K562 (cell line): ENCODE results near the gene OGFR. TPM values are rescaled to one million over a fixed set of nuclear protein-coding genes. Genes with fewer than 3 reads are reported as not detected.

Source experiments
- ATAC-seq: fragments of 200-7000 bp; cut with Tn5 transposase; 3 replicates; pipeline ENCODE4 v1.9.1; 2020; ENCODE audit warnings: moderate library complexity
- BruUV-seq: library from RNA; stranded (reverse); fragments of 400-500 nt; replicated peaks from 2 replicates; lab custom pipeline; 2021; lab: Mats Ljungman, UMichigan
- CTCF ChIA-PET: fragments of 300-600 bp; formaldehyde crosslinking; extraction: SDS; loops from one replicate; lab custom pipeline; 2021; ENCODE audit warnings: low intra/inter-chr PET ratio; lab: Yijun Ruan, JAX
- POLR2A ChIA-PET: fragments of 300-600, 350-650 bp; sonication (Branson Sonifier 250); formaldehyde crosslinking; extraction: SDS; loops from one replicate; lab custom pipeline; 2021; ENCODE audit warnings: antibody characterized with exemption, inconsistent platforms; lab: Yijun Ruan, JAX
- DNase-seq, 4 experiments: peaks; one replicate each; pipeline versions ENCODE4 v3.0.0 to v3.0.0-alpha.2; 2011 to 2018; ENCODE audit warnings: low spot score in 3 of 4, mixed read lengths in 3 of 4; ENCODE audit errors: extremely low read depth in 1 of 4
- FAIRE-seq: peaks from 2 replicates; lab custom pipeline; 2011; peaks lifted over from hg19 to GRCh38; lab: Jason Lieb, UNC
- H2AFZ ChIP-seq: 2 replicates; pipeline ENCODE4 v1.6.0; 2011; ENCODE audit warnings: low read depth, low read length, control low read depth, inconsistent platforms
- H3K27ac ChIP-seq: fragments of 200-600 bp; 3 replicates; pipeline ENCODE4 v1.8.0; 2011; ENCODE audit warnings: low read depth, mild to moderate bottlenecking, control low read depth, inconsistent platforms, low read length, moderate library complexity, mixed read lengths; ENCODE audit errors: extremely low read depth
- H3K27me3 ChIP-seq, 2 experiments: fragments of 300-600 bp in 1 of 2; 2 replicates in 1 of 2; 3 replicates in 1 of 2; pipeline versions ENCODE4 v1.6.0 to v1.8.0; 2011; ENCODE audit warnings: inconsistent platforms in 2 of 2, low read length in 2 of 2, mild to moderate bottlenecking in 1 of 2, mixed read lengths in 1 of 2, moderate library complexity in 1 of 2; ENCODE audit not compliant: control insufficient read depth in 2 of 2, insufficient read depth in 2 of 2
- H3K36me3 ChIP-seq: fragments of 300-600 bp; 3 replicates; pipeline ENCODE4 v1.8.0; 2011; ENCODE audit warnings: mild to moderate bottlenecking, low read length, inconsistent platforms; ENCODE audit not compliant: control insufficient read depth, insufficient read depth
- H3K4me1 ChIP-seq, 2 experiments: fragments of 200-600 bp in 1 of 2; replicated peaks in 1 of 2; 2 replicates in 1 of 2; 3 replicates in 1 of 2; pipeline versions ENCODE4 v1.5.1 to v1.8.0; 2011; ENCODE audit warnings: inconsistent platforms in 2 of 2, low read length in 2 of 2, mild to moderate bottlenecking in 1 of 2, mixed read lengths in 1 of 2, moderate library complexity in 1 of 2; ENCODE audit not compliant: control insufficient read depth in 2 of 2, insufficient read depth in 2 of 2
- H3K4me2 ChIP-seq: 2 replicates; pipeline ENCODE4 v1.6.1; 2011; ENCODE audit warnings: low read length, control low read depth, inconsistent platforms, mixed read lengths; ENCODE audit not compliant: insufficient read depth
- H3K4me3 ChIP-seq: fragments of 200-600 bp; sonication (generic), shearing (Covaris generic); 2 replicates; pipeline ENCODE4 v1.5.1; 2016; ENCODE audit warnings: control low read depth, inconsistent platforms
- H3K79me2 ChIP-seq: fragments of 200-600 bp; 3 replicates; pipeline ENCODE4 v1.8.0; 2011; ENCODE audit warnings: low read length, inconsistent platforms; ENCODE audit not compliant: control insufficient read depth, insufficient read depth
- H3K9ac ChIP-seq, 2 experiments: 2 replicates each; pipeline versions ENCODE4 v1.6.0 to v1.6.1; 2011; ENCODE audit warnings: low read depth in 2 of 2, low read length in 2 of 2, control low read depth in 1 of 2, inconsistent platforms in 1 of 2, mild to moderate bottlenecking in 1 of 2, mixed read lengths in 1 of 2; ENCODE audit not compliant: insufficient read depth in 1 of 2
- H3K9me1 ChIP-seq: one replicate; pipeline ENCODE4 v1.6.0; 2011; ENCODE audit warnings: inconsistent platforms, mild to moderate bottlenecking, low read length, moderate library complexity; ENCODE audit not compliant: control insufficient read depth, insufficient read depth
- H3K9me3 ChIP-seq: replicated peaks from 2 replicates; pipeline ENCODE4 v1.5.1; 2011; ENCODE audit warnings: low read depth, low read length, inconsistent platforms; ENCODE audit not compliant: control insufficient read depth, insufficient read depth
- H4K20me1 ChIP-seq: replicated peaks from 2 replicates; pipeline ENCODE4 v1.6.1; 2011; ENCODE audit warnings: low read length, inconsistent platforms, mixed read lengths; ENCODE audit not compliant: control insufficient read depth, insufficient read depth
- POLR2G ChIP-seq: fragments of 200-400 bp; formaldehyde crosslinking; IDR thresholded peaks from 2 replicates; pipeline ENCODE4 v1.6.1; 2017; ENCODE audit warnings: low read depth, mild to moderate bottlenecking, antibody characterized with exemption, low read length, moderate library complexity
- ZBTB7A ChIP-seq: IDR thresholded peaks from 2 replicates; pipeline ENCODE4 v1.6.1; 2011; ENCODE audit warnings: low read depth, mild to moderate bottlenecking, low read length, moderate library complexity, borderline replicate concordance; ENCODE audit not compliant: control insufficient read depth
- ZC3H8 ChIP-seq: fragments of 450-650 bp; IDR thresholded peaks from 2 replicates; pipeline ENCODE4 v1.6.1; 2017
- ZKSCAN1 ChIP-seq: fragments of 150-350 bp; IDR thresholded peaks from 2 replicates; pipeline ENCODE4 v1.6.1; 2016; ENCODE audit warnings: low read depth, low read length
- ZKSCAN3 ChIP-seq: fragments of 250-450 bp; sonication (Bioruptor Pico); IDR thresholded peaks from 2 replicates; pipeline ENCODE4 v1.4.0; 2020
- ZNF121 ChIP-seq: sonication (generic); formaldehyde crosslinking; conservative IDR thresholded peaks from 2 replicates; pipeline ENCODE4 v1.8.0; 2022; ENCODE audit warnings: missing genetic modification reagents
- ZNF324 ChIP-seq: fragments of 250-450 bp; sonication (Bioruptor Pico); IDR thresholded peaks from 2 replicates; pipeline ENCODE4 v1.4.0; 2020; ENCODE audit warnings: mild to moderate bottlenecking
- ZNF354B ChIP-seq: fragments of 250-450 bp; sonication (Bioruptor Pico); IDR thresholded peaks from 2 replicates; pipeline ENCODE4 v1.4.0; 2020
- WGBS: fragments of 100-300 bp; shearing (Covaris generic); methylation state at CpG from one replicate; pipeline ENCODE4 v1.1.6; 2016; ENCODE audit warnings: low coverage, mixed read lengths; ENCODE audit not compliant: insufficient coverage; ENCODE audit errors: missing lambda C conversion rate; 5-methylcytosine and 5-hydroxymethylcytosine counted together
- in situ Hi-C: fragments of 300-500 bp; cut with MboI; formaldehyde crosslinking; loops from 4 replicates; pipeline ENCODE4 v1.15.0; 2018; ENCODE audit warnings: inconsistent platforms, mixed read lengths
- intact Hi-C: fragments of 100-400 bp; cut with micrococcal nuclease; formaldehyde crosslinking; loops from 2 replicates; pipeline ENCODE4 v1.14.2; 2022
- polyA plus RNA-seq, 8 experiments: library from polyadenylated mRNA; depleted of rRNA in 4 of 8; stranded (reverse) in 5 of 8; unstranded in 3 of 8; fragments of >200 nt; fragmentation: Nextera tagmentation in 2 of 8; fragmentation: Illumina TruSeq in 1 of 8; extraction: Ambion mirVana in 2 of 8; extraction: Trizol in 1 of 8; gene quantifications; 2 replicates each; pipeline versions ENCODE4 v1.2.1 to v1.2.3, GENCODE V29; 2011 to 2014; ENCODE audit warnings: inconsistent platforms in 1 of 8, missing spikeins in 1 of 8
- total RNA-seq, 7 experiments: library from RNA; depleted of rRNA in 6 of 7; stranded (reverse); fragments of >200 nt in 6 of 7; fragmentation: Illumina TruSeq in 2 of 7; extraction: Trizol in 2 of 7; gene quantifications; 2 replicates each; pipeline versions ENCODE4 v1.2.1 to v1.2.3, GENCODE V29; 2011 to 2021; ENCODE audit warnings: low replicate concordance in 1 of 7
- TF ChIP-seq, protein P1 (sequence below), 2 experiments: fragments of 450-650 bp in 1 of 2; sonication (generic) in 1 of 2; formaldehyde crosslinking; conservative IDR thresholded peaks; 2 replicates each; pipeline versions ENCODE4 v1.4.0 to v1.8.1; 2020 to 2022; ENCODE audit warnings: mild to moderate bottlenecking in 1 of 2, missing genetic modification reagents in 1 of 2

The OGFR gene
- total and polyA plus RNA-seq, 9 of the 15 experiments (the other 6 are each of a cell fraction or from before 2014, with no cell fraction given) = 0.39 to 56.3 (median 17.5) TPM

DNA sequence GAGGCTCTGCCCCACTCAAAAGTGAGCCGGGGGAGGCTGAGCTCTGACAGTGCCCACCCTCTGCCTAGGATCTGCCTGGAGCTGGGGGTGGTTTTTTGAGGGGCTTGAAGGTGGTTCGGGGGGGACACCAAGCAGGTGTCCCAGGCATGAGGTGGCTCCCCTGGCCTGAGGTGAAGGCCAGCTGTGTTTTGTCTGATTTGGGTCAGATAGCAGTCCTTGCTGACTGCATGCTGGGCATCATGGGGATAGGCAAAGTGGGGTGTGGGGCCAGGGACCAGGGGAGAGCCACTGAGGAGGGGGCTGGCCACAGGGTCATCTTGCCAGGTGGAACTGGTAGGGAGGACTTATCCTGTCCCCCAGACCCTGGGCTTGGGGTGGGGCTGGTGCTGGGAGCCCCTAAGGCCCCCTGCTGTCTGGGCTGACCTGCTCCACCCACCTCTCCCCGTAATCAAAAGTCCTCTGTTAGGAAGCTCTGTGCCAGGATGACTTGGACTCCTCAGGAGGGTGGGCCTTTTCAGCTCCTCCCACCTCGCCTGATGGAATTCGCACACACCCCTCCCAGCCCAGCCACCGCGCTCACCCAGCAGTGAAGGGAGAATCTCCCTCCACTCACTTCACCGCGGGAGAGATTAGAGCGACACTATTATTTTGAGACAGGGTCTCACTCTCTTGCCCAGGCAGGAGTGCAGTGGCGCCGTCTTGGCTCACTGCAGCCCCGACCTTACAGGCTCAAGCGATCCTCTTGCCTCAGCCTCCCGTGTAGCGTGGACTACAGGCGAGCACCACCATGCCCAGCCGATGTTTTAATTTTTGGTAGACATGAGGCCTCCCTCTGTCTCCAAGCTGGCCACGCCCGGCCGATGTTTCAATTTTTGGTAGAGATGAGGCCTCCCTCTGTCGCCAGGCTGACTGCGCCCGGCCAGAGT, 10.7 kb downstream of the OGFR start:
- no peaks in the 10 kb centered on the region for H3K9me3 ChIP-seq
- H3K9ac ChIP-seq = 0 out of 4 replicates have a peak overlapping the region, but pooled peaks of 1 of the 2 experiments have one; percentile 41
- CTCF ChIA-PET = no interaction called here
- peak; percentile 45 to 60 (median 54) for DNase-seq
- TF ChIP-seq ZNF354B (no peak), ZC3H8 (no peak), ZKSCAN1 (no peak), ZBTB7A (peak; percentile 42; the same call in 1 of the 2 replicates), POLR2G (peak; percentile 47), ZKSCAN3 (CRISPR knock-in tag) (no peak), ZNF324 (CRISPR knock-in tag) (no peak), ZNF121 (CRISPR knock-in tag) (peak; percentile 68)
- TF ChIP-seq, protein P1, sequence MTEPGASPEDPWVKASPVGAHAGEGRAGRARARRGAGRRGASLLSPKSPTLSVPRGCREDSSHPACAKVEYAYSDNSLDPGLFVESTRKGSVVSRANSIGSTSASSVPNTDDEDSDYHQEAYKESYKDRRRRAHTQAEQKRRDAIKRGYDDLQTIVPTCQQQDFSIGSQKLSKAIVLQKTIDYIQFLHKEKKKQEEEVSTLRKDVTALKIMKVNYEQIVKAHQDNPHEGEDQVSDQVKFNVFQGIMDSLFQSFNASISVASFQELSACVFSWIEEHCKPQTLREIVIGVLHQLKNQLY (CRISPR knock-in tag; conservative IDR thresholded peaks at IDR 0.05) = no peak
- TF ChIP-seq, all 486 proteins: peak for 3
- no peak overlapping the region for H3K4me3 ChIP-seq
- H3K27me3 ChIP-seq = peaks cover 0 to 10% of the 10 kb centered on the region in 2 experiments; a peak in 3 of 5 replicates
- H3K4me2 ChIP-seq = no peak overlapping the region; the same call in 1 of the 2 replicates
- H4K20me1 ChIP-seq = peaks cover 6% of the 10 kb centered on the region
- no peaks in the 10 kb centered on the region for H3K9me1 ChIP-seq
- no peak overlapping the region for H3K27ac ChIP-seq
- 35% methylated on average over 23 of the region's 24 CpGs for WGBS
- H3K36me3 ChIP-seq = peaks cover 23% of the 10 kb centered on the region; the same call in 2 of the 3 replicates
- POLR2A ChIA-PET = interaction anchor here (0.6 to 1.1 kb wide), 3 partner anchors 19 to 181 kb away, joined by 3 read pairs; partner anchors contain the start of gene MRGBP
- no TSS peak for BruUV-seq
- FAIRE-seq (peak; percentile 52), ATAC-seq (peak; percentile 59)
- H3K4me1 ChIP-seq = peaks cover 3 to 82% of the 10 kb centered on the region in 2 experiments; a peak in 3 of 5 replicates
- no peaks in the 10 kb centered on the region for H3K79me2 ChIP-seq
- intact Hi-C loops (no loop called here), in situ Hi-C loops (no loop called here)
- no peak overlapping the region for H2AFZ ChIP-seq
